ENCODE measurements around the gene EIF4A3. TPM values are rescaled to one million over a fixed set of nuclear protein-coding genes. Genes with fewer than 3 reads are reported as not detected.
A peak's percentile ranks its signal among the peaks of the same experiment; 100 is the strongest.

The EIF4A3 gene
- total RNA-seq, 2 experiments from 2014 or later = 178 to 183 TPM

GRCh38 chr17:80151333-80151732 is 4.4 kb upstream of the EIF4A3 start:
- H3K27ac Mint-ChIP-seq = no peak overlapping the region
- H3K9me3 Mint-ChIP-seq = peaks cover 11% of the 10 kb centered on the region
- ATAC-seq (no peak), DNase-seq (no peak)
- ChIA-PET CTCF (interaction anchor here (1.0 to 1.5 kb wide), 3 partner anchors 23 to 50 kb away, joined by 3 read pairs; partner anchors contain the start of gene GAA), POLR2A (interaction anchor here (2.3 kb wide), 1 partner anchor 11 kb away, joined by 9 read pairs; no protein-coding TSS in a partner anchor)
- H3K4me1 Mint-ChIP-seq (ENCODE audit: low read depth) = peaks cover 13% of the 10 kb centered on the region
- peaks cover 4% of the 10 kb centered on the region for H3K36me3 Mint-ChIP-seq (ENCODE audit: low read depth)
- no peaks in the 10 kb centered on the region for H3K27me3 Mint-ChIP-seq
- intact Hi-C loops (cut with micrococcal nuclease) = no loop called here
- TF ChIP-seq CTCF (IDR thresholded peaks at IDR 0.05) = no peak
- H3K4me3 Mint-ChIP-seq = no peak overlapping the region

- no peaks in the 10 kb centered on the region for H3K9me3 Mint-ChIP-seq
- no peaks in the 10 kb centered on the region for H3K27me3 Mint-ChIP-seq
- H3K4me1 Mint-ChIP-seq (ENCODE audit: low read depth) = peaks cover 33% of the 10 kb centered on the region
- CTCF ChIA-PET = interaction anchor here (0.8 to 5.4 kb wide), 4 partner anchors 45 to 141 kb away, joined by 3 to 26 read pairs (median 12); partner anchors contain the start of gene GAA
- POLR2A ChIA-PET = interaction anchor here (0.9 to 2.5 kb wide), 18 partner anchors 11 to 308 kb away, joined by 3 to 22 read pairs (median 4); partner anchors contain the start of gene GAA
- ATAC-seq = no peak
- peak; percentile 39 for DNase-seq
- intact Hi-C loops (cut with micrococcal nuclease) = no loop called here
- no peak for TF ChIP-seq CTCF (IDR thresholded peaks at IDR 0.05)
- H3K27ac Mint-ChIP-seq = peak overlapping the region; percentile 94
- peaks cover 43% of the 10 kb centered on the region for H3K36me3 Mint-ChIP-seq (ENCODE audit: low read depth)
- peak overlapping the region; percentile 84 for H3K4me3 Mint-ChIP-seq
Measured at GRCh38 chr17:80146121-80147034, 550 bp downstream of the EIF4A3 start.

- no peaks in the 10 kb centered on the region for H3K9me3 Mint-ChIP-seq
- ChIA-PET POLR2A (interaction anchor here (0.8 to 2.5 kb wide), 19 partner anchors 10 to 309 kb away, joined by 3 to 22 read pairs (median 4); partner anchors contain the start of gene GAA), CTCF (interaction anchor here (0.8 to 5.4 kb wide), 4 partner anchors 44 to 140 kb away, joined by 3 to 26 read pairs (median 12); partner anchors contain the start of gene GAA)
- peak overlapping the region; percentile 81 for H3K27ac Mint-ChIP-seq
- no peaks in the 10 kb centered on the region for H3K27me3 Mint-ChIP-seq
- peak overlapping the region; percentile 84 for H3K4me3 Mint-ChIP-seq
- TF ChIP-seq CTCF (IDR thresholded peaks at IDR 0.05) = no peak
- ATAC-seq = no peak
- no peak for DNase-seq
- intact Hi-C loops (cut with micrococcal nuclease) = no loop called here
- peaks cover 33% of the 10 kb centered on the region for H3K4me1 Mint-ChIP-seq (ENCODE audit: low read depth)
- H3K36me3 Mint-ChIP-seq (ENCODE audit: low read depth) = peaks cover 47% of the 10 kb centered on the region
Measured at GRCh38 chr17:80145076-80146075, 1.6 kb downstream of the EIF4A3 start.

GRCh38 chr17:80142929-80143328 is 4.0 kb downstream of the EIF4A3 start:
- Mint-ChIP-seq H3K36me3 (ENCODE audit: low read depth) (peaks cover 68% of the 10 kb centered on the region), H3K4me1 (ENCODE audit: low read depth) (peaks cover 31% of the 10 kb centered on the region), H3K4me3 (no peak overlapping the region), H3K9me3 (no peaks in the 10 kb centered on the region), H3K27ac (no peak overlapping the region), H3K27me3 (no peaks in the 10 kb centered on the region)
- no peak for TF ChIP-seq CTCF (IDR thresholded peaks at IDR 0.05)
- ATAC-seq (no peak), DNase-seq (no peak)
- intact Hi-C loops (cut with micrococcal nuclease) = no loop called here
- ChIA-PET CTCF (interaction anchor here (0.9 to 5.4 kb wide), 3 partner anchors 42 to 135 kb away, joined by 3 to 26 read pairs (median 18); partner anchors contain the start of gene GAA), POLR2A (interaction anchor here (0.6 to 3.2 kb wide), 6 partner anchors 9 to 42 kb away, joined by 3 to 19 read pairs (median 4); partner anchors contain the start of gene GAA)
